GM12872 (cell line): Measurements from ENCODE around the gene CEP89.

Experiments
- TF ChIP-seq, protein P1 (sequence below): IDR thresholded peaks from 3 replicates; pipeline ENCODE4 v1.5.1; 2011; ENCODE audit warnings: low read depth, mild to moderate bottlenecking, low read length, moderate library complexity; ENCODE audit not compliant: insufficient read depth

Gene CEP89

GRCh38 chr19:32873247-32873959 is 98.4 kb downstream of the CEP89 start:
- TF ChIP-seq, protein P1, sequence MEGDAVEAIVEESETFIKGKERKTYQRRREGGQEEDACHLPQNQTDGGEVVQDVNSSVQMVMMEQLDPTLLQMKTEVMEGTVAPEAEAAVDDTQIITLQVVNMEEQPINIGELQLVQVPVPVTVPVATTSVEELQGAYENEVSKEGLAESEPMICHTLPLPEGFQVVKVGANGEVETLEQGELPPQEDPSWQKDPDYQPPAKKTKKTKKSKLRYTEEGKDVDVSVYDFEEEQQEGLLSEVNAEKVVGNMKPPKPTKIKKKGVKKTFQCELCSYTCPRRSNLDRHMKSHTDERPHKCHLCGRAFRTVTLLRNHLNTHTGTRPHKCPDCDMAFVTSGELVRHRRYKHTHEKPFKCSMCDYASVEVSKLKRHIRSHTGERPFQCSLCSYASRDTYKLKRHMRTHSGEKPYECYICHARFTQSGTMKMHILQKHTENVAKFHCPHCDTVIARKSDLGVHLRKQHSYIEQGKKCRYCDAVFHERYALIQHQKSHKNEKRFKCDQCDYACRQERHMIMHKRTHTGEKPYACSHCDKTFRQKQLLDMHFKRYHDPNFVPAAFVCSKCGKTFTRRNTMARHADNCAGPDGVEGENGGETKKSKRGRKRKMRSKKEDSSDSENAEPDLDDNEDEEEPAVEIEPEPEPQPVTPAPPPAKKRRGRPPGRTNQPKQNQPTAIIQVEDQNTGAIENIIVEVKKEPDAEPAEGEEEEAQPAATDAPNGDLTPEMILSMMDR, result no peak

GRCh38 chr19:32872391-32872790 is 99.4 kb downstream of the CEP89 start:
- TF ChIP-seq, protein P1, result no peak

GRCh38 chr19:32870981-32871451 is 100.7 kb downstream of the CEP89 start:
- TF ChIP-seq, protein P1, result no peak

- TF ChIP-seq, protein P1, result no peak
These were observed 101.7 kb downstream of the CEP89 start for GRCh38 chr19:32869966-32870573.

GRCh38 chr19:32869369-32869965 is 102.3 kb downstream of the CEP89 start, which contains the start of gene SLC7A9:
Gene SLC7A9 (minus strand): TSS chr19:32869767. CDS start chr19:32868534, 1,233 bp downstream.
- TF ChIP-seq, protein P1, result no peak

- TF ChIP-seq, protein P1, result no peak
These were observed 103.4 kb downstream of the CEP89 start for GRCh38 chr19:32868206-32868950.
